ENCODE data around the gene SANBR.

SANBR gene

GRCh38 chr2:61090386-61090921 is 24.8 kb downstream of the SANBR start:
- DNase-seq: no peak

GRCh38 chr2:61091485-61091884 is 25.8 kb downstream of the SANBR start:
- no peak for DNase-seq

- DNase-seq: no peak
Measured at GRCh38 chr2:61096438-61096837, 30.8 kb downstream of the SANBR start.

GRCh38 chr2:61100801-61101200 is 35.1 kb downstream of the SANBR start:
- DNase-seq: no peak

- DNase-seq: no peak
Measured at GRCh38 chr2:61109291-61109690, 43.6 kb downstream of the SANBR start.

GRCh38 chr2:61111708-61112107 is 46.0 kb downstream of the SANBR start:
- no peak for DNase-seq

GRCh38 chr2:61114147-61114546 is 48.5 kb downstream of the SANBR start:
- DNase-seq: no peak
